IPS-NIHi11 (cell line): ENCODE data around the gene DIS3.
"Not testable (repeated sequence)": the region's sequence is repeated elsewhere in the genome, so short reads cannot be mapped to it uniquely, and the experiment has no call there.

Experiments
- DNase-seq: peaks from one replicate; pipeline ENCODE4 v3.0.0; 2012; ENCODE audit warnings: mixed read lengths, low spot score

Gene DIS3

GRCh38 chr13:72781451-72782439, at the start of gene DIS3, which contains the start of gene PIBF1:
Gene DIS3 (minus strand): TSS chr13:72781900. CDS start chr13:72781832, 68 bp downstream.
Gene PIBF1 (plus strand): TSS chr13:72782133. CDS start chr13:72783470, 1,337 bp downstream.
- DNase-seq = peak; percentile 97

DNA sequence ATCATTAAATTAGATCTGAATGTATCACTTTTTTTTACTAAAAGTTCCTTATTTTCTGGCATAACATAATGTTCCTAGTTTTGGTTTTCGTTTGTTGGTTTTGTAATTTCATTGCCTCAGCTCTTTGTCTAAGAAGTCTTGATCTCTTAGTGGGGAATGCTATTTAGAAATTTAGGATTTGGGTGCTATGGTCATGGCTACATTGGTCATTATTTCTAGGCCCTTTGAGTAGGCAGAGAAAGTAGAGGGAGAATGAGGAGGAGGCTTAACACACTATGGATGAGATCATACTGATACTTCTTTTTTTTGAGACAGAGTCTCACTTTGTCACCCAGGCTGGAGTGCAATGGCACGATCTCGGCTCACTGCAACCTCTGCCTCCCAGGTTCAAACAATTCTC, 42.0 kb upstream of the DIS3 start:
- DNase-seq = no peak

DNA sequence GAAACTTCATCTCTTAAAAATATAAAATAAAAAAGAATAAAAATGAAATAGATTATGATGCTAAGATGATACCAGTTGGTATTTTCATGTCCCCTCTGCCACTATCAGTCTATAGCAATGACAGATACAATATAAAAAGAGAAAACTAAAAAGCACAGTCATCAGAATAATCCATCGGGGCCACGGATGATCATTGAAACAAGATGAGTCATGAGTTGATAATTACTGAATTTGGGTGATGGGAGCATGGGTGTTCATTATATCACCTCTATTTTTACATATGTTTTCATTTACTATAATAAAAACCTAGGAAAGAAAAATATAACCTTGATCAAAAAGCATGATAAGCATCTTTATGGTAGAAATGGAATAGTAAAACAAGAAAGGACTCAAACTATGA, 41.4 kb upstream of the DIS3 start:
- no peak for DNase-seq

GRCh38 chr13:72820898-72821279, 39.2 kb upstream of the DIS3 start:
- DNase-seq = no peak

DNA sequence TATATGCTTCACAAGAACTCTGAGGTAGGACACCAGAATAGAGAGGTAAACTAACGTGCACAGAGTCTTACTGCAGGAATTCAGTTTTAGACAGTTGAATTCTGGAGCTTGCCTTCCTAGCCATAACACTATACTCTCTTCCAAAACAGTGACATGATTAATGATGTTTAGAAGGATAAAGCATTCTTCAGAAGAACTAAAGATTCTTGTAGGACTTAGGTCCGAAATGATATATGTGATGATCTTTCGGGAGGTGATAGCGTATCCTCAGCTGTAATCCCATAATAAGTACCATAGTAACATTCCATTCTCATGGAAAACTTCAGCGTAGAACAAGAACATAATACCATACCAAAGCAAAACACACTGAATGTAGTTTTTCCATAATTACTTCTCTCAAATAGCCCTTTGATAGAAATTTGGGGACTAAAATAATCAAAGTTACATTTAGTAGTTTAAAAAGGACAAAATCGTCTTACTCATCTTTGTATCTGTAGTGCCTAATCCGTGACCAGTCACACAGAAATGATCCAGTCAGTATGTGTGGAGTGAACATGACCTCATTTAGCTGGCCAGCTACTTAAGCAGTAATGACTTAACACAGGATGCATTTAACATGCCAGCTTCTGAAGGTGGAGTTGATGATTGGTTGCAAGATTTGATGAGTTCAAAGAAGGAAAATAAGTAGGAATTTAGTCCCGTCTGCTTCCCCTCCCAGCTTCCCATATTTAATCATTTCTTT, 38.6 kb upstream of the DIS3 start:
- DNase-seq = no peak

GRCh38 chr13:72808917-72809500, 27.3 kb upstream of the DIS3 start:
- DNase-seq = peak; percentile 7

DNA sequence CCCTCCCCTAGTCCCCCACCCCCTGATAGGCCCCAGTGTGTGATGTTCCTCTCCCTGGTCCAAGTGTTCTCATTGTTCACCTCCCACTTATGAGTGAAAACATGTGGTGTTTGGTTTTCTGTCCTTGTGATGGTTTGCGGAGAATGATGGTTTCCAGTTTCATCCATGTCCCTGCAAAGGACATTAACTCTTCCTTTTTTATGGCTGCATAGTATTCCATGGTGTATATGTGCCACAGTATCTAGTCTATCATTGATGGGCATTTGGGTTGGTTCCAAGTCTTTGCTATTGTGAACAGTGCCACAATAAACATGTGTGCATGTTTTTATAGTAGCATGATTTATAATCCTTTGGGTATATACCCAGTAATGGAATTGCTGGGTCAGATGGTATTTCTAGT, 24.8 kb upstream of the DIS3 start:
- DNase-seq = not testable (repeated sequence)

GRCh38 chr13:72805676-72806346, 24.1 kb upstream of the DIS3 start:
- DNase-seq = no peak

GRCh38 chr13:72804301-72804700, 22.6 kb upstream of the DIS3 start:
- DNase-seq = no peak

DNA sequence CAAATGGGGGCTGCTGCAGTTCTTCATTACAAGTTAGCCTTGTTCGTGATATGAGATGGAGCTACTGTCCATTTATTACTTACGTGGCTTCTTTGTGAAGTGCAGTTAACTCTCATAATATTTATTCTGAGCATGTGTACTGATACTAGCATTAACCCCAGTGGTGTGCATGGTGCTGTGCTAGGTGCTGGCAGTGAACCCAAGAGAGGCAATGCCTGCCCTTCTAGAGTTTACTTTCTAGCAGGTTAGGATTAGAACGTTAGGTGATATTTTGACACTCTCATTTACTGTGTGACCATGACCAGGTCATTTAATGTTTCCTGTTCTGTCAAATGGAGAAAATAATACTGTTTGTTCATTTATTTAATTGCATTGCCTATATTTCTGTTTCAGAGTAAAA, 17.1 kb upstream of the DIS3 start:
- no peak for DNase-seq

- DNase-seq = no peak
Observed at GRCh38 chr13:72792640-72793039, 10.9 kb upstream of the DIS3 start.

DNA sequence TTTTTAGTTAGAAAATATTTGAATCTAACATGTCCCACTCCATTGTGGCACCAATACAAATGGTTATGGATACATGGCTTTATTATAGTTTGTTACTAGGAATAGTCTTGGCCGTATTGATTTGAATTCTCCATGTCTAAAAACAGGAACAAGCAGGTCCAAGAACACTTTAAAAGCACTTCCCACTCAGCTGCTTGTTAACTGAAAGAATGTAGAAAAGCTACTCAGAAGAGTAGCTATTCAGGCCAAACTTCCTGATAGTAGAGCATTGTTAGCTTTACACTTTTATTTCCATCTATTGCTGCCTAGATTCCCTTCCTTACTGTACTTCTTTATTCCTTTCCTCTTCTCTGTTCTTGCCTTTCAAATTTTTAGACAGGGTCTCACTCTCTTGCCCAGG, 7.1 kb upstream of the DIS3 start:
- DNase-seq = no peak

DNA sequence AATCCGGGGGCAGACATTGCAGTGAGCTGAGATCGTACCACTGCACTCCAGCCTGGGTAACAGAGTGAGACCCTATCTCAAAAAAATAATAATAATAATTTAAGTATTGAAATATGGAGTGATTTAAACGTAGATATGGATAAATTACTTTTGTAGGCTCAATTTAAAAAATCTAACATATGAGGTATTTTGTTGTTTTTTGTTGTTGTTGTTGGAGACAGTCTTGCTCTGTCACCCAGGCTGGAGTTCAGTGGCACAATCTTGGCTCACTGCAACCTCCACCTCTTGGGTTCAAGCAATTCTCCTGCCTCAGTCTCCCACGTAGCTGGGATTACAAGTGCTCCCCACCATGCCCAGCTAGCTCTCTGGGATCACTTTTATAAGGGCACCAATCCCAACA, 3.0 kb upstream of the DIS3 start:
- not testable (repeated sequence) for DNase-seq

DNA sequence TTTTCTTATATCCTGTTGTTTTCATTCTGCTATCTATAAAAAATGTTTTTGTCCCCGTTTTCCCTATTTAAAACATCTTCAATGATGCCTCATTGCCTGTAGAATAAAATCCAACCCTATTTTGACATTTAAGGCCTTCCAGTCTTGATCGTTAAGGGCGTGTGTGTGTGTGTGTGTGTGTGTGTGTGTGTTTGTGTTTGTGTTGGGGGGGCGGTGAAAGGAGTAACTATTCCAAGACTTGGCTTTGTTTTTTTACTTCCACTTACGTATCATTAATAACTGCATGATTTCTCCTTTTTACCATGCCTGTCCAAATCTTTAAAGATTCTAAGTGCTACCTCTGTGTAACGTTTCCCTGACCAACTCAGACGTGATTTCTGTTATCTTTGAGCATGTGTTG, 1.0 kb upstream of the DIS3 start:
- DNase-seq = no peak

- no peak for DNase-seq
Observed at GRCh38 chr13:72774019-72774418, 7.7 kb downstream of the DIS3 start.

GRCh38 chr13:72763411-72763810, 18.3 kb downstream of the DIS3 start:
- DNase-seq = no peak

- no peak for DNase-seq
Observed at GRCh38 chr13:72760189-72760588, 21.5 kb downstream of the DIS3 start.

- no peak for DNase-seq
Observed at GRCh38 chr13:72757792-72758535, 23.7 kb downstream of the DIS3 start.

DNA sequence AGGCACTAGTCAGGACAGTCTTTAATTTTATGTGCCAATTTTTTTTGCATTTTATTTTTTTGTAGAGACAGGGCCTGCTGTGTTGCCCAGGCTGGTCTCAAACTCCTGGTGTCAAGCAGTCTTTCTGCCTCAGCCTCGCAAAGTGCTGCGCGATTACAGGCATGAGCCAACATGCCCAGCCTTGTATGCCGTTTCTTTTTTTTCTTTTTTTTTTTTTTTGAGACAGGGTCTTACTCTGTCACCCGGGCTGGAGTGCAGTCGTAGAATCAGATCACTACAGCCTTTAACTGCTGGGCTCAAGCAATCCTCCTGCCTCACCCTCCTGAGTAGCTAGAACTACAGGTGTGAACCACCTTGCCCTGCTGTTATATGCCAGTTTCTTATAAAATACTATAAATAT, 27.6 kb downstream of the DIS3 start:
- DNase-seq = no peak

DNA sequence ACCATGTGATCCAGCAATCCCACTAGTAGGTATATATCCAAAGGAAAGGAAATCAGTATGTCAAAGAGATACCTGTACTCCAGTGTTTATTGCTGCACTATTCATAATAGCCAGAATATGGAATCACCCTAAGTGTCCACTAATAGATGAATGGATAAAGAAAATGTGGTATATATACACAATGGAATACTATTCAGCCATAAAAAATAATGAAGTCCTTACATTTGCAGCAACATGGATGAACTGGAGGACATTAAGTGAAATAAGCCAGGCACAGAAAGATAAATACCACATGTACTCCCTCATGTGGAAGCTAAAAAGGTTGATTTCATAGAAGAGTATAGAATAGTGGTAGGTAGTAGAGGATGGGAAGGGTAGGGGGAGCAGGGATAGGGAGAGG, 30.5 kb downstream of the DIS3 start:
- DNase-seq = no peak

GRCh38 chr13:72745260-72745659, 36.4 kb downstream of the DIS3 start:
- DNase-seq = no peak
